ENCODE measurements around the gene PYGO1. TPM values are rescaled to one million over a fixed set of nuclear protein-coding genes. Genes with fewer than 3 reads are reported as not detected.
"Not testable (repeated sequence)": the region's sequence is repeated elsewhere in the genome, so short reads cannot be mapped to it uniquely, and the experiment has no call there.

PYGO1 gene, protein sequence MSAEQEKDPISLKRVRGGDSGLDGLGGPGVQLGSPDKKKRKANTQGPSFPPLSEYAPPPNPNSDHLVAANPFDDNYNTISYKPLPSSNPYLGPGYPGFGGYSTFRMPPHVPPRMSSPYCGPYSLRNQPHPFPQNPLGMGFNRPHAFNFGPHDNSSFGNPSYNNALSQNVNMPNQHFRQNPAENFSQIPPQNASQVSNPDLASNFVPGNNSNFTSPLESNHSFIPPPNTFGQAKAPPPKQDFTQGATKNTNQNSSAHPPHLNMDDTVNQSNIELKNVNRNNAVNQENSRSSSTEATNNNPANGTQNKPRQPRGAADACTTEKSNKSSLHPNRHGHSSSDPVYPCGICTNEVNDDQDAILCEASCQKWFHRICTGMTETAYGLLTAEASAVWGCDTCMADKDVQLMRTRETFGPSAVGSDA
- polyA plus RNA-seq (ENCODE audit: insufficient read length in 4 of 4): 10 to 100 TPM; 13.3 to 16.8 (median 14.8) TPM

DNA sequence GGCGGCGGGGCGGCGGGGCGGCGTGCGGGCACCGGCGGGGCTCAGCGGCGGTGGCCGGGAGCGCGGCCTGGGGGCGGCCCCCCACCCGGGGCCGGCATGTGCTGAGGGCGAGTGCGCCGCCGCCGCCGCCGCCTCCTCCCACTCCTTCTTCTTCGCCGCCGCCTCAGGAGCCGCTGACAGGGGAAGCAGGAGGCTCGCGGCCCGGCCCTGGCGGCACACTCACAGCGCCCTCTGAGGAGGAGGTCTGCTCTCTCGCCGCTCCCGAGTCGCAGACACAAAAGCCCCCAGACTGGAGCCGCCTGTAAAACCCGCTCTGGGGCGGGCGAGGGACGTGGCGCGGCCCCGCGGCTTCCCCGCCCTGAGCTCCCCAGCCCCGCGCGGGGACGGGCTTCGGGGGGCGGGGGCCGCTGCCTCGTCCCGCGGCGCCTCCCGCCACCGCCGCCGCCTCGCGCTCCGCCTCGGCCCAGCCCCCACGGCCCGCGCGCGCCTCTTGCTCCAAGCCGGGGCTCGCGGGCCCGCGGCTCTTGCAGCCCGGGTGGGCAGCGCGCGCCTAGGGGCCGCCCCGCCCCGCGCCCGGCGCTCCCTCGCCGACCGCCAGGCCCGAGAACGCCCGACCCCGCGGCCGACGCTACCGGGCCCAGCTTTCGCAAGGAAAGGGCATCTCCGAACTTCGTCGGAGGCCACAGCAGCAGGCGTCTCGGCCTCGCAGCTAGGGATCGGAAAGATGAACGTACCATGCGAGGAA lies at the start of gene PYGO1:
Gene PYGO1 (minus strand): TSS at position 276 of the 745 bp plus-strand sequence. CDS start 462 bp downstream, outside the sequence.
- DNase-seq (ENCODE audit: low read depth in 4 of 4, low spot score in 2 of 4): peak in 3 of 4 donors; percentile 41 to 54 (median 49)

DNA sequence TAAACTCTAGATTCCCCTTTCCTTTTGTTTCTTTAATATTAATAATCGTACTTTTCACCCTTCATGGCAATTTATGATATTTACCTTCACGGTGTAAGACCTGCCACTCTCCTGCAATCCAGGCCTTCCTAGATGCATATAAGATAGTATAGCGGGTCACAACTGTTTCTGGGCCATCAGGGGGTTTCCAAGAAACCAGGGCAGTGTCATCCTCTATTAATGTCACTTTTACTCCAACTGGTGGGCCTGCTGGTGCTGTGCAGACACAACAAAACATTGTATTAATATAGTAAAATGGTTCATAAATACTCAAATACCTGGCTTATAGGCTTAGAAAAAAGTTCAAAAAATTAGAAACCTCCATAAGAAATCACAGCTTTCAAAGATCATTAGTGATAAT lies 48.9 kb upstream of the PYGO1 start:
- no peak for DNase-seq (ENCODE audit: low read depth in 4 of 4, low spot score in 2 of 4)

DNA sequence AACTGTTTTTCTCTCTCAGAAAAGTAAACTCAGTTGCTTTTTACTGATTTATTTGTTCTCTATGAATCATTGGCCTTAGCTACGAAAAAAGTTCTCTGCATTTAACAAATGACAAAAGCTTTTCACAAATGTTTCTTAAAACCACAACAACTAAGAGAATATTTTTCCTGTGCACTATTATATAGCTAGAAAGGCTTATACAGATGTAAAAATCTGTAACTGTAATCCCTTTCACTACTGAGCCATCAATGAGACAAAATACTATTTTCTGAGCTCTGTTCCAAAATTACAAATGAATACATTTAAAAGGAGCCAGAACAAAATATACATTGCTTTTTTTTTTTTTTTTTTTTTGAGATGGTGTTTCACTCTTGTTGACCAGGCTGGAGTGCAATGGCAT lies 45.6 kb upstream of the PYGO1 start:
- DNase-seq (ENCODE audit: low read depth in 4 of 4, low spot score in 2 of 4): no peak

DNA sequence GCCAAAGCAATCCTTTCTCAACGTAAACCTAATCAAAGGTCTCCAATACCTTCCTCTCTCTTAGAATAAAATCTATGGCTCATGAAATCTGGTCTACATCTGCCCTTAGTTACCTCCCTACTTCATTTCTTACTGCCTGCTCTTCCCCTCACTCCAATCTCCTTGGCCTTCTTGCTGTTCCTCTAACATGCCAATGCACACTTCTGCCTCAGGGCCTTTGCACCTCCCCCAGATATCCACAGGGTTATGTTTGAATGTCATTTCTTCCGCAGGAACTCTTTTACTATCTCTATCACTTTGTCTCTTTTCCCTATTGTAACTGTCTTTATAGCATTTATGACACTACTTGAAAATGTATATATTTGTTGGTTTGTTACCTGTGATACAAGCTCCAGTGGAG lies 44.3 kb upstream of the PYGO1 start:
- no peak for DNase-seq (ENCODE audit: low read depth in 4 of 4, low spot score in 2 of 4)

DNA sequence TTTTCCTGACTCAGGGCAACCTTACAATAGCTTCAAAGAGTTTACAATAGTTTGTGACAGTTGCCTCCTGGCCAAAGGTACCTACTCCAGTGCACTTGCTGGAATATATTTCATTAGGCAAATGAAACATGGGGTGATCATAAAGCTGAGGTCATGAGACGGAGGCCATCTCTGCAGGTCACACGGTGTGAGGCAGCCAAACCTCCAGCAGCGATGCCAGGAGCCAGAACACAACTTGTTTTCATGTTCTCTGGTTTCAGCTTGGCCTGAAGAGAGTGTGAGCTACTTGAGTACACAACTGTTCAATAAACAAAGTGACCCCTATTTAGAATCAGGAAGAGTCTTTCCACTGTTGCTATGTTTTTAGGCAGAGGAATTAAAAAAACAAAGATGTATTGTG lies 42.7 kb upstream of the PYGO1 start:
- DNase-seq (ENCODE audit: low read depth in 4 of 4, low spot score in 2 of 4): no peak

DNA sequence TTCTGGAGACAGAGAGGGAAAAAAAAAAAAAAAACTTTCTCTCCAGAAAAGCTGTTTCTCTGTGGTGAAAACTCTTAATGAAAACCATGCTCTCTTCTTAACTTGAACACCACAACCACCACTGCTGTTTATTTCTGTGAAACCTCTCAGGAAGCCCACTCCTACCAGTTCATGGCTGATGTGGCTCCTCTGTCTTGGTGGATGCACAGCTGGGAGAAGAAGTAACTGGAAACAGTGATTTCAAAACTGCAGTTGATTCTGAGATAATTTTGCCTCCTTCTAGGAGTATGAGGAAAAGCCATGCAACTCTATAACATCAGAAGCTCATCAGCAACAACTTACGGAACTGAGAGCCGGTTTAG lies 40.2 kb upstream of the PYGO1 start:
- no peak for DNase-seq (ENCODE audit: low read depth in 4 of 4, low spot score in 2 of 4)

DNA sequence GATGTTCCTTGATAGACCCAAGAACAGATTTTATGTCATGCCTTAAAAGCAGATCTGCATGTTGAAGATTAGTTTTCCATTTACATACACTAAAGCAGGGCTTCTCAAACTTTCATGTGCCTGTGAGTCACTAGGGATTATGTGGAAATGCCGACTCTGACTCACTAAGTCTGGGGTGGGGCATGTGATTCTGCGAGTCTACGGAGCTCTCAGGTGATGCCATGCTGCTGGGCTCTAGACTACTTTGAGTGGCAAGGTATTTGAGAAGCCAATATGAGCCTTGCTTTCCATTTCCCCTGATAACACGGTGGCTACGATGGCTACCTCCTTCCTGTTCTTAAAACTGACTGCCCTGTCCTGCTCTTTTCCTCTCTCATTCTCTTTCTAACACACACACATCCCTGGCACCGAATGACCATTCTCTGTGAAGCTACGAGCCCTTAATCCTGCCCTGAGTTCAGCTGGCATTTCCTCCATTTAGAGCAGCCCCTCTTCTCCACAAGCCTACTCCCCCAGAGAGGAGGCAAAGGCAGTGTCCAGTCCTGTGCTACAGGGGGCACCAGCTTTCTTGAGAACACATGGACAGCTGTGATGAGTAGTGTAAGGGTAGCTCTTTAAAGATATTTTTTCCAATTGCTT lies 39.7 kb upstream of the PYGO1 start:
- DNase-seq (ENCODE audit: low read depth in 4 of 4, low spot score in 2 of 4): no peak

DNA sequence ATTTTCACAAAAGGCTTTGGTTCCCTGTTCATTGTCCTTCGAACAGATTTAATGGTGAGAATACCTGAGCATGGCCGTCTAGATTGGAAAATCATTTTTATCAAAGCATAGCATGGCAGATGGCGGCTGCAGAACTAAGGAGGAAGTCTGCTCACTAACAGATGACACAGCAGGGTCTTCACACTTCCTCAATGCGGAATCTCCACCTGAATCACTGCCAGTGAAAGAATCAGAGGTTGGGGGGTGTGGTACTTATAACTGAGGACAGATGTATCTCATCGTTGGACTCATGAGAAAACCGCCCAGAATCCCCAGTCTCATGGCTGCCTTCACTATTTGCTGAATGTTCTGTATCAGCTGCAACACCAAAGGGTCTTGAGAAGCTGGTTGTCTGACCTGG lies 31.6 kb upstream of the PYGO1 start:
- no peak for DNase-seq (ENCODE audit: low read depth in 4 of 4, low spot score in 2 of 4)

DNA sequence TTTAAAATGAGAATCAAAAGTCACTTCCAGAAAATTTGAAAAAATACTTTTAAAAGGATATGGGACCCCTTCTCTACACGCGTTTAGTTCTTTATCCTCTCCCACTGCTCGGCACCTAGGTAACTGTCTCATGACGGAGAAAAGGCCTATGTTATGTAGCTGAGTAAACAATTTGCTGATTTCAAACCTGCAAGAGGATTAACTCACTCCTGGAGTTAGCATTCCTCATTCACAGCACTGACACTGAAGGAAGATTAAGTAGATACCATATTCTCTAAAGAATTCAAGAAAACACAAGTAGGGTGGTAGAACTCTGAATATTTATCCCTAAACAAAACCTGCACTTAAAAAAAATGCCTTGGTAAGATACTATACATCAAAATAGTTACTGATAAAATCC lies 30.2 kb upstream of the PYGO1 start:
- DNase-seq (ENCODE audit: low read depth in 4 of 4, low spot score in 2 of 4): no peak

DNA sequence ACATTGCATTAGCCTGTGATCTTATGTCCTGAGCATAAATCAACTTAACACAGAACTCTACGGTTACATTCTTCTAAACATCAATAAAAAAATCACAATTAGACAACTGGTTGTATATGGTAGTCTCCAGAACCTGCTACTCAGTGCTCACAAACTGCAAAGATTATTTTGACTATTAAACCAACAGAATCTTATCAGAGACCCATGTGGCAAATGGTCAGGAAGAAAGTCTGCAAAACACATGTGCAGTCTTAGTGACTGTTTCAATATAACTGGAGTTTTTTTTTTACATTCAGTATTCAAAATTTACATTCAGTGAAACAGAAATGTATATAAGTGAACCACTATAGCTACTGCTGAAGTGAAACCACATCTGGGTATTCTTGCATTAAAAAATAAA lies 27.3 kb upstream of the PYGO1 start:
- DNase-seq (ENCODE audit: low read depth in 4 of 4, low spot score in 2 of 4): no peak

DNA sequence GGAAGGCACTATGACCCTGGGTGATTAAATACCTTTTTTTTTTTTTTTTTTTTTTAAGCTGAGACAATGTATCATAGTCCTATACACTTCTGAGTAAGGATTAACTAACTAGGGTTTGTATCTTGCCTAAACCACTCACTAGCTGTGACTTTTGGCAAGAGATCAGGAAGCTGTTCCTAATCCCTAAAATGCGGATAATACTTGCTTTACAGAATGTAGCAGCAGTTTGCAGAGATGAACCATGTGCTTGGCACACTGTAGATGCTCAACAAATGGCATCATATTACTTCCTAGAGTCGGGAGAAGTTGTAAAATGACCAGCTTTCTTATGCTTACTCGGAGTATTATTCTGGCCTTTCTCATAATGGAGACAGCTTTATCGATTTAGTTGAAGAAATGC lies 25.6 kb upstream of the PYGO1 start:
- no peak for DNase-seq (ENCODE audit: low read depth in 4 of 4, low spot score in 2 of 4)

DNA sequence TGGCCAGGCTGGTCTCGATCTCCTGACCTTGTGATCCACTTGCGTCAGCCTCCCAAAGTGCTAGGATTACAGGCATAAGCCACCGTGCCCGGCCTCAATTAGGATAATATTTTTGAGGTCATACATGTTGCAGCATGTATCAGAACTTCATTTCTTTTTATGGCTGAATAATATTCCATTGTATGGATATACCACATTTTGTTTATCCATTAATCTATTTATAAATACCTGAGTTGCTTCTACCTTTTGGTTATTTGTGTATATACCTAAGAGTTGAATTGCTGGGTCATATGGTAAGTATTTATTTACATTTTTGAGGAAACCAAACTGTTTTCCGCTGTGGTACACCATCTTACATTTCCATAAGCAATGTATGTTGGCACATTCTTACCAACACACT lies 18.1 kb upstream of the PYGO1 start:
- no peak for DNase-seq (ENCODE audit: low read depth in 4 of 4, low spot score in 2 of 4)

DNA sequence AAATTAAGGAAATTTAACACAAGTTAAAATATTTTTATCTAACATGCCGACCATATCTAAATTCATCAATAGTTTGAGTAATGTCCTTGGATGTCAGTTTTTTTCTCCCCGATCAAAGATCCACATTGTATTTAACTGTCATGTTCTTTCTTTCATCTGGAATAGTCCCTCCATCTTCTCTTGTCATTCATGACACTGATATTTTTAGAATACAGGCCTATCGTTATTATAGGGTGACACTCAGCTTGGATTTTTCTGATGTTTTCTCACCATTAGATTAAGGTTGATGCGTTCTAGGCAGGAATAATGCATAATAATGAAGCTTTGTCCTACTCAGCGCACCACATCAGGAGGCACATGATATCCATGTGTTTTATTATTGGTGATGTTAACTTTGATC lies 13.2 kb upstream of the PYGO1 start:
- DNase-seq (ENCODE audit: low read depth in 4 of 4, low spot score in 2 of 4): no peak

DNA sequence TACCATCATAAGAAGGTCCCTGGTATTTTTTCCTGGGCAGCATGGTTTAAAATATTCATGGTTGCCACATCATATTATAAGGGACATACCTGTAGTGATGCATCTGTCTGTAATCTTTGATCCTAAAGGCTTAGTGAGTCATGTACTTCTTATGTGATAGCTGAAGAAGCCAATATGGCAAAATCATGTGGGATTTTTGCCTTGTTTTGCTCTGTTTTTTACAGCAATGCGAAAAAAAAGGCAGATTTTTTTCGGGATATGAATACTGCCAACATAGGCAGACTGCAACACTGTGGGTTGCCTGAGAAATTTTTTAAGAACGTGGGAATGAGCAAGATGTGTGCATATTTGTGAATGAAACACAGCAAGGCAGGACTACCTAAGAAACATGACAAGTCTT lies 11.3 kb upstream of the PYGO1 start:
- DNase-seq (ENCODE audit: low read depth in 4 of 4, low spot score in 2 of 4): no peak

DNA sequence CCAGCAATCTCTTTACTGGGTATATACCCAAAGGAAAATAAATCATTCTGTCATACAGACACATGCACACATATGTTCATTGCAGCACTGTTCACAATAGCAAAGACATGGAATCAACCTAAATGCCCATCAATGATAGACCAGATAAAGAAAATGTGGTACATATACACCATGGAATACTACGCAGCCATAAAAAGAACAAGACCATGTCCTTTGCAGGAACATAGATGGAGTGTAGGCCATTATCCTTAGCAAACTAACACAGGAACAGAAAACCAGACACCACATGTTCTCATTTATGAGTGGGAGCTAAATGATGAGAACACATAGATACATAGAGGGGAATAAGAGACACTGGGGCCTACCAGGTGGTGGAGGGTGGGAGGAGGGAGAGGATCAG lies 4.9 kb upstream of the PYGO1 start:
- DNase-seq (ENCODE audit: low read depth in 4 of 4, low spot score in 2 of 4): not testable (repeated sequence)

DNA sequence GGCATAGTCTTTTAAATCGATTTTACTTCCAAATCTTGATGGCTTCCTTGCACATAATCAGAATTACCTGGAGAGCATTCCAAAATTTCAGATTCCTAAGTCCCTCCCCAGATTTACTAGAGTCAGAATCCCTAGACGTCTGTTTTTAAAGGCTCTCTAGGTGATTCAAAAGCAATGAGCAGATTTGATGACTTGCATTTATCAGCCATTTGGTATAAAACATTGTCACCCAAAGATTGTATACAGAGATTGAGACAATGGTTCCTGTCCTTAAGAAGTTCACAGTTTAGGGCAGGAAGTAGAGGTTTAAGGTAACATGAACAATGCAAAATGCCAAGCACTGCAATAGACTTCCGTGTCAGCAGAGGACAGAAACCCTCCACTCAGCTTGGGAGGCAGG lies 2.6 kb upstream of the PYGO1 start:
- DNase-seq (ENCODE audit: low read depth in 4 of 4, low spot score in 2 of 4): no peak

DNA sequence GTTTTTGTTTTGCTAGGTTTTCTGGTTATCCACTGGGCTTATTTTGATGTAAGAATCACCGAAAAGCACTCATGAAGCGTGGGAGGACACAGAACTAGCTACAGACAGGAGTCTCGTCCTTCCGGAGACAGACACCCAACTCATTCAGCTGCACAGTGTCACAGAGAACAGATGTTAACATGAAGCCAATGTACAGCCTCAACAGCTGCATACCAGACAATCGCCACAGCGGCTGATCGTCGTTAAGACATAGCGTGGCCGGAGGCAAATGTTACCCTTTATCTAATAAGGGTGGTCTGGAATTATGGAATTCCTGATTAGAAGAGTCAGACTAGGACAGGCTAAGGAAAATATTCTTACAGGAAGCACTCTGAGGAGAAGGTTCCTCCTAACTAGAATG lies 1.1 kb upstream of the PYGO1 start:
- DNase-seq (ENCODE audit: low read depth in 4 of 4, low spot score in 2 of 4): no peak

DNA sequence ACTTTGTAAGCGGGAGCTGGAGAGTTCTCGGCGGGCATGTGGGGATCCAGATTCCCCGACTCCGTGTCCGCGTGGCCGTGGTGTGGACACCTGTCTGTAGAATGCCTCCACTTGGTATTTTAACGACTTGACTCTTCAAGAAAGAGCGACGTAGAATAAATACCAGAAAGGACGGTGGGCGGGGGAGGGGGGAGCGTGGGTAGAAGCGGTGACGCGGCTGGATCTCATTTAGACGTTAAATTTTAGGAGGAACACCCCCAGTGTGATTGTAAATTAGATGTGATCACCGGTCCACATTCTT lies 620 bp upstream of the PYGO1 start:
- peak in 2 of 4 donors; percentile 37 to 50 for DNase-seq (ENCODE audit: low read depth in 4 of 4, low spot score in 2 of 4)

DNA sequence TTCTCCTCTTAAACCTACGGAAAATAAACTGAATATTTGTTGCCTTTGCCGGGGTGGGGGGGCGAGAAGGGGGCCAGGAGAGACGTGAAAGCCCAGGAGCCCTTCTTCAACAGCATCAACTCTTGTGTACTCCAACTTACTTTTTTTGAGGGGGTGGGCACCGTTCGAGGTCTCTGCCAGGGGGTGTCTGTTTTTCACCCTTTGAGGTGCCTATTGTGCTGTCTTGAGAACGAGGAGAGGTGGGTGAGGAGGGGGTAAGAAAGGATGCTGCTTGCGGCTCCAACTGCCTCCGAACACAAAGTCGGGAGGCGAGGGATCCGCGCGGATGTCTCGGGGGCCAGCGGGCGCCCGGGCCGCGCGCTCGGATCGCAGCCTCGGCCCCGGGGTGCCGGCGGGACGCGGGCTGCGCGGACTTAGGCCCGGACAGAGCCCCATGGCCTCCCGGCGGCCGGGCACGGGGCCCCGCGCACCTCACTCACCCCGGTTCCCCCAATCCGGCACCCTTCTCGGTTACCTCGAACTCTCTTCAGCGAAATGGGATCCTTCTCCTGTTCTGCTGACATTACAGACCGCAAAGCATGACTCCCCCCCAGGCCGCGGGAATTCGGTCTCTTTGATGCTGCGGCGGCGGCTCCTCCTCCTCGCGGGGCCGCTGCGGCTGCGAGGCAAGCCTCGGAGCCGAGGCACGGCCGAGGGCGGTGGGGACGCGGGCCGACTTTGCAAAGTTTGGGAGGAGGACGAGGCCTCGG lies 650 bp downstream of the PYGO1 start:
- DNase-seq (ENCODE audit: low read depth in 4 of 4, low spot score in 2 of 4): peak in 2 of 4 donors; percentile 30 to 46

DNA sequence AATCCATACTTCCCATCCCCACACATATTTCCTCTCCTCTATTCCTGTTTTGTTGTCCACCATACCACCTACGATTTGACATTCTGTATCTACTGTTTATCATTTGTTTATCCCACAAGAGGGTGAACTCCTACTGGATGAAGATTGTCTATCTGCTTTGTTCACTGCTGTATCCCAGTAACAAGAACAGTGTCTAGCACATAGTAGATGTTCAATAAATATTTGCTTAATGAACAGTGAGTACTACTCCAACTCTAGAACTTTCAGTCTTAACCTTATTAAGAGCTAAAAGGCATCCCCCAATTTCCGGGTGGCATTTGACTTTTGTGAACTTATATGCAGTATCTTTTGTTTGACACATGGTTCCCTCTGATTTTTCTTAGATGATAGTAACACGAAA lies 1.3 kb downstream of the PYGO1 start:
- DNase-seq (ENCODE audit: low read depth in 4 of 4, low spot score in 2 of 4): no peak

DNA sequence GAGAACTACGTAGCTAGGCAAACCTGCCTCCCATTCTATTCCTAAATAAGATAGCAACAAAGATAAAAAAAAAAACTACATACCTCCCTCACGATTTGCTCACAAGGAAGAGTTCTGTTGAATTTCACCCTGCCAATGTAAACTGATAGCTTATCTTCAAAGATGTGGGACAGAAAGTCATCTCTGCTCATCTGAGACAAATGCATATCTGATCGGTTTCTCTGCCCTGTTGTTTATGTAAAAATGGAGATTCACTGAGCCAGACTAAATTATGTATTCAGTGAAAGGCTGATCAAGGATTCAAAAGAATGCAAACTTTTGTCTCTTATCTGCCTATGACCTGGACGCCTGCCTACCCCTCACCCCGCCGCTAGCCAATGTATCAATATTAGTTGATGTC lies 11.2 kb downstream of the PYGO1 start:
- DNase-seq (ENCODE audit: low read depth in 4 of 4, low spot score in 2 of 4): no peak
